GM18873 (cell line): ENCODE data around the gene TMEM272.

Source experiments
- ATAC-seq: cut with Tn5 transposase; IDR thresholded peaks from one replicate; pipeline ENCODE4 v1.9.1; 2021; ENCODE audit warnings: mild to moderate bottlenecking, moderate library complexity, moderate number of reproducible peaks; ENCODE audit not compliant: unreplicated experiment, low FRiP score

The TMEM272 gene

DNA sequence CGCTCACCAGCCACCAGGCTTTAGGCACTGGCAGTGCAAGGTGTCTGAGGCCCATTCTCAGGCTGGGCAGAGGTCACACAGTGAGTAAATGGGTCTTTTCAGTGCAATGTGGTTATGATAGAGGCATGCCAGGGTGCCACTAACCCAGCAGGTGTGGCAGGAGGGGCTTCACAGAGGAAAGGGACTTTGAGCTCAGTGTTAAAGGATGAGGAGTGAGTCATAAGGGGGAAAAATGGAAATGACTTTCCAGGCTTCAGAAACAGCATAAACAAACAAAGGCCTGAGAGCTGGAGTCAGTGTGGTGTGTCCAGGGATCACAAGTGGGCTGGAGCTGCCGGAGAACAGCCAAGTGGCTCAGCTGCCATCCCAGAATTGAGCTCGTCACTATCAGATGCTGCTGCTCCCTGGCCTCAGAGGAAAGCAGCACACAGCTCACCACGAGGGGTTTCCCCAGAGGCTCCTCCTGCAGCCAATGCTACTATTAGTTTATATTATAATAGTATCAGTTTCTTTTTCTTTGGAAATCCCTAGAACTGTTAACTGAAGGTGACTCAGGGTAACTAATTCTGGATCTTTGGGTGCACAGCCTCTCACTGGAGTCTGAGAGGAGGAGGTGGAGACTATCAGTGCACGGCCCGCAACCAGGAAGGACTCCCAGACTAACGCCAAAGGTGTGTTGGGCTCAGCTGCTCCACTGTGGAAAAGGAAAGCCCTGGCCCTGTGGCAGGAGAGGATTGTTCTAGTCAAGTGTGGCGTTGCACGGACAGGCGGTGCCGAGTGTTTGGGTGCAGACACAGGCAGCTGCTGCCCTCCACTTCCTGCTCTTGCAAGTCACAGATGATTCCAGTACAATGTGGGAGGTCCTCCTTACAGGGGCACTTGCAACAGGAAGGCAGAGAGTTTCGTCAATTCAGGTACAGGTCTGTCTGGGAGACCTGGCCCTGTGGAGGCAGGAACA lies 80.5 kb downstream of the TMEM272 start:
- peak; percentile 75 for ATAC-seq

DNA sequence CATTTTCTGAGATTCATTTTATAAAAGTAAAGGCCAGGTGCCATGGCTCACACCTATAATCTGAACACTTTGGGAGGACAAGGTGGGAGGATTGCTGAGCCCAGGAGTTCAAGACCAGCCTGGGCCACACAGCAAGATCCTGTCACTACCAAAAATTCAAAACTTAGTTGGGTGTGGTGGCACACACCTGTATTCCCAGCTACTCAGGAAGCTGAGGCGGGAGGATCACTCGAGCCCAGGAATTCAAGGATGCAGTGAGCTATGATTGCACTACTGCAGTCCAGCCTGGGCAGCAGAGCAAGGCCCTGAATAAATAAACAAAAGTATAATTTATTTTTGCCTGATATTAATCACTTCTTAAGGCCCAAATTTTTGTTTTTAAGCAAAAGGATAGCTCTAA lies 81.5 kb downstream of the TMEM272 start:
- no peak for ATAC-seq
